AG04450 (cell line): ENCODE results near the gene KCNK13. TPM values are rescaled to one million over a fixed set of nuclear protein-coding genes. Genes with fewer than 3 reads are reported as not detected.

Source experiments
- CTCF ChIA-PET: fragments of 300-600, 350-600 bp; formaldehyde crosslinking; extraction: SDS; loops from one replicate; lab custom pipeline; 2022; ENCODE audit warnings: antibody characterized with exemption, inconsistent platforms; lab: Charles Lee
- POLR2A ChIA-PET: fragments of 350-600 bp; formaldehyde crosslinking; extraction: SDS; loops from one replicate; lab custom pipeline; 2021; ENCODE audit warnings: antibody characterized with exemption, inconsistent platforms; lab: Yijun Ruan, JAX
- DNase-seq: peaks from one replicate; pipeline ENCODE4 v3.0.0-alpha.2; 2011; ENCODE audit warnings: low read depth, low spot score
- H3K27ac ChIP-seq: one replicate; pipeline ENCODE4 v1.5.1; 2012; ENCODE audit warnings: low read depth, low read length, control low read depth
- H3K27me3 ChIP-seq: one replicate; pipeline ENCODE4 v1.6.0; 2012; ENCODE audit warnings: low read length; ENCODE audit not compliant: control insufficient read depth, insufficient read depth
- H3K4me3 ChIP-seq: 2 replicates; pipeline ENCODE4 v1.5.1; 2011; ENCODE audit warnings: mild to moderate bottlenecking, low read depth, low read length, control low read depth
- H3K9me3 ChIP-seq: 2 replicates; pipeline ENCODE4 v1.5.1; 2012; ENCODE audit warnings: low read length; ENCODE audit not compliant: control insufficient read depth, insufficient read depth
- polyA plus RNA-seq: library from polyadenylated mRNA; depleted of rRNA; stranded (reverse); fragments of >200 nt; gene quantifications from 2 replicates; pipeline ENCODE4 v1.2.3, GENCODE V29; 2011
- TF ChIP-seq, protein P1 (sequence below): IDR thresholded peaks from 2 replicates; pipeline ENCODE4 v1.5.1; 2011; ENCODE audit warnings: low read depth, low read length, control low read depth, inconsistent platforms

The KCNK13 gene
- polyA plus RNA-seq, 1 experiment, result not detected

DNA sequence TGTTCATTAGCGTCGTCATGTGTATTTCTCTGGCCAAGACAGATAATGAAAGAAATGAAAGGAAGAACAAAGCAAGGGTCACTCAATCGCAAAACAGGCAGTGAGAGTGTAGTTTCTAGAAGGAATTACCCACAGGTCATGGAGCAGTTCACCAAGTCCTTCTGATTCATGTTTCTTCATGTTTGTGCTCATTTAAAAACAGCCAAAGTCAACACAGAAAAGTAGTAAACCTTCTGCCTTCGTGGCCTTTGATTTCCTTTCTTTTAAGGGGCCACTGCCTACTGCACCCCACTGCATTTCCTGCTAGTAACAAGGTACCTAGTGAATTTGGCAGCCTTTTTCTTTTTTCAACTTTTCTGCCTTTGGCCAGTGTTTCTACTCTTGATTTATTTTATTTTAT lies 75.1 kb downstream of the KCNK13 start:
- Histone ChIP-seq H3K9me3 (no peaks in the 10 kb centered on the region), H3K27ac (no peak overlapping the region), H3K4me3 (no peak overlapping the region), H3K27me3 (peaks cover 3% of the 10 kb centered on the region)
- CTCF ChIA-PET, result interaction anchor here (1.4 kb wide), 1 partner anchor 164 kb away, joined by 3 read pairs; no protein-coding TSS in a partner anchor
- no peak for DNase-seq
- TF ChIP-seq, protein P1, sequence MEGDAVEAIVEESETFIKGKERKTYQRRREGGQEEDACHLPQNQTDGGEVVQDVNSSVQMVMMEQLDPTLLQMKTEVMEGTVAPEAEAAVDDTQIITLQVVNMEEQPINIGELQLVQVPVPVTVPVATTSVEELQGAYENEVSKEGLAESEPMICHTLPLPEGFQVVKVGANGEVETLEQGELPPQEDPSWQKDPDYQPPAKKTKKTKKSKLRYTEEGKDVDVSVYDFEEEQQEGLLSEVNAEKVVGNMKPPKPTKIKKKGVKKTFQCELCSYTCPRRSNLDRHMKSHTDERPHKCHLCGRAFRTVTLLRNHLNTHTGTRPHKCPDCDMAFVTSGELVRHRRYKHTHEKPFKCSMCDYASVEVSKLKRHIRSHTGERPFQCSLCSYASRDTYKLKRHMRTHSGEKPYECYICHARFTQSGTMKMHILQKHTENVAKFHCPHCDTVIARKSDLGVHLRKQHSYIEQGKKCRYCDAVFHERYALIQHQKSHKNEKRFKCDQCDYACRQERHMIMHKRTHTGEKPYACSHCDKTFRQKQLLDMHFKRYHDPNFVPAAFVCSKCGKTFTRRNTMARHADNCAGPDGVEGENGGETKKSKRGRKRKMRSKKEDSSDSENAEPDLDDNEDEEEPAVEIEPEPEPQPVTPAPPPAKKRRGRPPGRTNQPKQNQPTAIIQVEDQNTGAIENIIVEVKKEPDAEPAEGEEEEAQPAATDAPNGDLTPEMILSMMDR, result no peak
- POLR2A ChIA-PET, result no interaction called here

DNA sequence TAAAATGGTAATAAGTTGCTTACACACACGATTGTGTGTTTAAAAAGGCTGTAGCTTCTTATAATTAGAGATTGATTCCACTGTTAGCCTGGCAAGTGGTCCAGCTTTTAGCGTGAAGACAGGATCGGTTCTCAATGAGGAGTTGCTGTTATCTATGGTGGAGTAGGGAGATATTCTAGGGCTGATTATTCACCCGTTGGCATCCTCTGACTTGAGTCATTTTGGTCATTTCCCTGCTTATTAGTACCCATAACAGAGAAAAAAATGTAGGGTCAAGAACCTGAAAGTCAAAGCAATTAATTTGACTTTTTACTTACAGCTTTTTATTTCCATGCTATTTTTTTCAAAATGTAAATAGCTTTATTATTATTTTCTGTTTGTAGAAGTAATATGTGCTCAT lies 76.0 kb downstream of the KCNK13 start:
- DNase-seq, result no peak
- CTCF ChIA-PET, result interaction anchor here (1.4 kb wide), 1 partner anchor 164 kb away, joined by 3 read pairs; no protein-coding TSS in a partner anchor
- Histone ChIP-seq H3K4me3 (no peak overlapping the region), H3K27me3 (peaks cover 3% of the 10 kb centered on the region), H3K27ac (no peak overlapping the region), H3K9me3 (no peaks in the 10 kb centered on the region)
- TF ChIP-seq, protein P1, result no peak
- POLR2A ChIA-PET, result no interaction called here

DNA sequence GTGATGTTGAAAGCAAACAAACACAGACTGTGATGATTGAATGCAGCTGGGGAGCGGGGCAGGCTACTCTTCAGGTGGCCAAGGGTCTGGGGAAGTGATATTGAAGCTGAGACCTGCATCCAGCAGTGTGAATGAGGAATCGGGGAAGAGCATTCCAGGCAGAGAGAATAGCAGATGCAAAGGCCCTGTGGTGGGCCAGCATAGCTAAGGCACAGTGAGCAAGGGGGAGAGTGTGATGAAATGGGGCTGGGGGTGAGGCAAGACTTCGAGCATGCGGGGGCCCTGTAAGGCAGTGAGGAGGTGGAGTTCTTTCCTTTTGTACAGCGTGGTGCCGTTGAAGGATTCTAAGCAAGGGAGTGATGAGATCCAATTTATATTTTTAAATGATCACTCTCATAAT lies 77.4 kb downstream of the KCNK13 start:
- no peak for DNase-seq
- Histone ChIP-seq H3K27ac (no peak overlapping the region), H3K27me3 (peaks cover 5% of the 10 kb centered on the region), H3K9me3 (no peaks in the 10 kb centered on the region), H3K4me3 (no peak overlapping the region)
- TF ChIP-seq, protein P1, result no peak
- ChIA-PET POLR2A (no interaction called here), CTCF (no interaction called here)

DNA sequence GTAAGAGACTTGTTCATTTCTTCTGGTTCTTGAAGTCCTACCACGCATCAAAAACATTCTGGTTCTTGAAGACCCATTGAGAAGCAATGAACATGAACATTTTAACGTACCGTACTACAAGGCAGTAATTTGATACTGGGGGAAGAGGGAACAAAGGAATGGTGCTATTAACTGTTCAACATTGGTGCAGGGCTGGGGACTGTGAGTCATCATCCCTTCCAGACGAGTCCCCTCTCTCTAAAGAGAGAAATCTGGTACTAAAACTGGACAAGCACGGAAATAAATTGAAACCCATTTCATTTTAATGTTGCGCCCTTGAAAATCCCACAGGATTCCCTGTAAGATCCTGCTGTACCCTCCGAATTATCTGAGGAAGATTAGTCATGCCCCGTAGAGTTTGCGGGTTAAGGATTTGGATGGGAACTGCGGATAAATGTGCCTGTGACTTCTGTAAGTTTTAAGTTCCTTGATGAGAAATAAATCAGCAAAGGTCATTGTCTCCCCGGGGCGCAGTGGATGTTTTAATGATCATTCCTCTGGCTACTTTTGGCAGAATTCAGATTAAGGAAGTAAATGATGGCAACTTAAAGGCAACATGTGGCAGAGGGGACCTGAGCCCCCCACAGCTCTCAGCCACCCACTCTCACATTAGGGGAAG lies 78.6 kb downstream of the KCNK13 start:
- Histone ChIP-seq H3K27ac (no peak overlapping the region), H3K9me3 (no peaks in the 10 kb centered on the region), H3K4me3 (no peak overlapping the region), H3K27me3 (peaks cover 5% of the 10 kb centered on the region)
- ChIA-PET POLR2A (no interaction called here), CTCF (no interaction called here)
- DNase-seq, result no peak
- TF ChIP-seq, protein P1, result no peak

DNA sequence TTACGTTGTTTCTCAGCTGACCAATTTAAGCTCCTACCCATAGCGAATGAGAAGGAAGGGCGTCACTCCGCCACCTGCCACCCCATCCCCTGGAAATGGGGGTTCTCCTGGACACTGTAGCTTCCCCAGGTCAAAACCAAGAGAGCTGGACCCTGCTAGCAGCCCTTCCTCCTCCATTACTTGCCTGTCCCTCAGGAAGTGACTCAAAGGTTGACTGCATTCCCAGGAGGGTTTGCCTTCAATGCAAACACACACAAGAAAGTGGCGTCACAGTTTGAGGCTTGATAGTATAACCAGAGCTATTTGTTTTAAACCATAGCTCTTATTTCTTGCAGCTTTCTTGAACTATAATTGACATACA lies 79.1 kb downstream of the KCNK13 start:
- no peaks in the 10 kb centered on the region for H3K9me3 ChIP-seq
- no peak overlapping the region for H3K4me3 ChIP-seq
- ChIA-PET CTCF (no interaction called here), POLR2A (no interaction called here)
- peaks cover 4% of the 10 kb centered on the region for H3K27me3 ChIP-seq
- no peak for DNase-seq
- H3K27ac ChIP-seq, result no peak overlapping the region
- TF ChIP-seq, protein P1, result no peak
